A673 (cell line): Measurements from ENCODE around the gene TRPM8.

ENCODE experiments used
- EZH2 ChIP-seq: fragments of 200-600 bp; sonication (generic); IDR thresholded peaks from 2 replicates; pipeline ENCODE4 v1.6.1; 2017; ENCODE audit warnings: borderline replicate concordance, low read depth, mild to moderate bottlenecking, mixed read lengths, antibody characterized with exemption, low read length; ENCODE audit not compliant: poor library complexity, severe bottlenecking
- TF ChIP-seq, protein P1 (sequence below): fragments of 300-800, 200-600 bp; sonication (generic); conservative IDR thresholded peaks from 2 replicates; pipeline ENCODE4 v1.5.1; 2017; ENCODE audit warnings: low read depth, mild to moderate bottlenecking, antibody characterized with exemption, low read length, moderate library complexity, mixed read lengths

- TF ChIP-seq, protein P1, sequence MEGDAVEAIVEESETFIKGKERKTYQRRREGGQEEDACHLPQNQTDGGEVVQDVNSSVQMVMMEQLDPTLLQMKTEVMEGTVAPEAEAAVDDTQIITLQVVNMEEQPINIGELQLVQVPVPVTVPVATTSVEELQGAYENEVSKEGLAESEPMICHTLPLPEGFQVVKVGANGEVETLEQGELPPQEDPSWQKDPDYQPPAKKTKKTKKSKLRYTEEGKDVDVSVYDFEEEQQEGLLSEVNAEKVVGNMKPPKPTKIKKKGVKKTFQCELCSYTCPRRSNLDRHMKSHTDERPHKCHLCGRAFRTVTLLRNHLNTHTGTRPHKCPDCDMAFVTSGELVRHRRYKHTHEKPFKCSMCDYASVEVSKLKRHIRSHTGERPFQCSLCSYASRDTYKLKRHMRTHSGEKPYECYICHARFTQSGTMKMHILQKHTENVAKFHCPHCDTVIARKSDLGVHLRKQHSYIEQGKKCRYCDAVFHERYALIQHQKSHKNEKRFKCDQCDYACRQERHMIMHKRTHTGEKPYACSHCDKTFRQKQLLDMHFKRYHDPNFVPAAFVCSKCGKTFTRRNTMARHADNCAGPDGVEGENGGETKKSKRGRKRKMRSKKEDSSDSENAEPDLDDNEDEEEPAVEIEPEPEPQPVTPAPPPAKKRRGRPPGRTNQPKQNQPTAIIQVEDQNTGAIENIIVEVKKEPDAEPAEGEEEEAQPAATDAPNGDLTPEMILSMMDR = no peak
- no peak for TF ChIP-seq EZH2
Observed at GRCh38 chr2:234024304-234024703, 107.1 kb downstream of the TRPM8 start.
